ENCODE measurements around the gene ATPAF2. TPM values are rescaled to one million over a fixed set of nuclear protein-coding genes. Genes with fewer than 3 reads are reported as not detected.

The ATPAF2 gene
- polyA plus RNA-seq, 2 of the 4 experiments (the other 2 are of a cell fraction): 20.0 to 21.4 TPM

- TF ChIP-seq USF2 (IDR thresholded peaks at IDR 0.05) (no peak), POLR2A (IDR thresholded peaks at IDR 0.05; ENCODE audit: low read length) (no peak), HOXB13 (CRISPR knock-in tag; IDR thresholded peaks at IDR 0.05; ENCODE audit: low read depth) (no peak), NPAS2 (CRISPR knock-in tag; IDR thresholded peaks at IDR 0.05; ENCODE audit: borderline replicate concordance) (no peak), NR3C1 (IDR thresholded peaks at IDR 0.05) (no peak), TFCP2L1 (CRISPR knock-in tag; IDR thresholded peaks at IDR 0.05) (no peak)
- no peak overlapping the region for H3K4me2 ChIP-seq
- no peaks in the 10 kb centered on the region for H3K9me3 ChIP-seq
- ChIA-PET CTCF (interaction anchor here (0.5 to 2.5 kb wide), 11 partner anchors 21 to 1237 kb away, joined by 3 to 11 read pairs (median 3); no protein-coding TSS in a partner anchor), POLR2A (no interaction called here)
- WGBS (ENCODE audit: missing lambda C conversion rate): 89% methylated on average over 28 of the region's 31 CpGs
- no peak overlapping the region for H3K4me3 ChIP-seq
- H3K4me1 ChIP-seq: no peaks in the 10 kb centered on the region
- DNase-seq (ENCODE audit: low read depth in 1 of 2, low spot score in 1 of 2) (no peak), ATAC-seq (no peak; a peak in 3 of 6 replicates), FAIRE-seq (no peak)
- H3K27ac ChIP-seq: no peak overlapping the region
Observed at GRCh38 chr17:18006495-18007239, 32.3 kb downstream of the ATPAF2 start.

GRCh38 chr17:18005496-18005895 lies 33.5 kb downstream of the ATPAF2 start:
- WGBS (ENCODE audit: missing lambda C conversion rate): 88% methylated on average over 3 of the region's 3 CpGs
- H3K9me3 ChIP-seq: no peaks in the 10 kb centered on the region
- no peaks in the 10 kb centered on the region for H3K4me1 ChIP-seq
- H3K4me2 ChIP-seq: no peak overlapping the region
- FAIRE-seq: no peak
- ATAC-seq: no peak
- ChIA-PET CTCF (interaction anchor here (0.7 to 2.5 kb wide), 9 partner anchors 9 to 86 kb away, joined by 3 to 14 read pairs (median 4); partner anchors contain the start of genes ATPAF2 and GID4), POLR2A (no interaction called here)
- no peak for TF ChIP-seq MAZ (IDR thresholded peaks at IDR 0.05; ENCODE audit: borderline replicate concordance, low read depth, low read length)
- TF ChIP-seq SREBF2 (IDR thresholded peaks at IDR 0.05): no peak
- no peak for TF ChIP-seq FOXS1 (CRISPR knock-in tag; IDR thresholded peaks at IDR 0.05)
- TF ChIP-seq FOSB (CRISPR knock-in tag; IDR thresholded peaks at IDR 0.05): no peak
- H3K4me3 ChIP-seq: no peak overlapping the region
- DNase-seq (ENCODE audit: low read depth in 1 of 2, low spot score in 1 of 2): no peak
- H3K27ac ChIP-seq: no peak overlapping the region

GRCh38 chr17:18004884-18005305 lies 34.1 kb downstream of the ATPAF2 start:
- 83% methylated on average over 9 of the region's 9 CpGs for WGBS (ENCODE audit: missing lambda C conversion rate)
- Histone ChIP-seq H3K9me3 (no peaks in the 10 kb centered on the region), H3K27ac (no peak overlapping the region), H3K4me1 (no peaks in the 10 kb centered on the region), H3K4me2 (no peak overlapping the region), H3K4me3 (no peak overlapping the region)
- FAIRE-seq (no peak), ATAC-seq (peak; percentile 79 to 87; a peak in 5 of 6 replicates), DNase-seq (ENCODE audit: low read depth in 1 of 2, low spot score in 1 of 2) (peak in 1 of 2 experiments; percentile 80)
- CTCF ChIA-PET: interaction anchor here (0.9 to 4.7 kb wide), 9 partner anchors 9 to 144 kb away, joined by 3 to 24 read pairs (median 8); no protein-coding TSS in a partner anchor
- TF ChIP-seq TP53 (CRISPR knock-in tag; IDR thresholded peaks at IDR 0.05) (no peak), RFX5 (IDR thresholded peaks at IDR 0.05) (no peak), EHMT2 (IDR thresholded peaks at IDR 0.05; ENCODE audit: low read depth) (no peak), CEBPB (IDR thresholded peaks at IDR 0.05) (no peak), EHF (CRISPR knock-in tag; IDR thresholded peaks at IDR 0.05) (no peak), KDM5A (IDR thresholded peaks at IDR 0.05) (no peak), HOXA7 (CRISPR knock-in tag; IDR thresholded peaks at IDR 0.05) (no peak), PHF8 (IDR thresholded peaks at IDR 0.05; ENCODE audit: borderline replicate concordance, low read depth) (no peak), MYC (IDR thresholded peaks at IDR 0.05; ENCODE audit: borderline replicate concordance, low read length) (no peak), JUNB (IDR thresholded peaks at IDR 0.05) (no peak), SMC3 (IDR thresholded peaks at IDR 0.05) (no peak), EP300 (IDR thresholded peaks at IDR 0.05) (no peak), FOSL2 (IDR thresholded peaks at IDR 0.05) (no peak), FOSL2 (CRISPR knock-in tag; IDR thresholded peaks at IDR 0.05) (no peak)
- POLR2A ChIA-PET: no interaction called here
